Smooth muscle cell (in vitro differentiated cells): ENCODE data around the gene SLC9B1. TPM values are rescaled to one million over a fixed set of nuclear protein-coding genes. Genes with fewer than 3 reads are reported as not detected.

ENCODE experiments used
- DNase-seq: peaks from one replicate; lab custom pipeline; 2025; ENCODE audit not compliant: unreplicated experiment; lab: John Stamatoyannopoulos, UW
- H2AFZ ChIP-seq: fragments of 200-600 bp; sonication (generic); 2 replicates; pipeline ENCODE4 v1.6.0; 2016; ENCODE audit warnings: antibody characterized with exemption, low read depth, mild to moderate bottlenecking
- H3F3A ChIP-seq: fragments of 200-600 bp; sonication (generic); 2 replicates; pipeline ENCODE4 v1.6.0; 2017; ENCODE audit warnings: antibody characterized with exemption, low read depth
- H3K27ac ChIP-seq: fragments of 200-600 bp; sonication (generic); 2 replicates; pipeline ENCODE4 v1.5.1; 2016; ENCODE audit warnings: low read depth, mild to moderate bottlenecking
- H3K27me3 ChIP-seq: fragments of 200-600 bp; sonication (generic); 2 replicates; pipeline ENCODE4 v1.6.1; 2016; ENCODE audit warnings: low read depth, mild to moderate bottlenecking
- H3K36me3 ChIP-seq: fragments of 200-600 bp; sonication (generic); 2 replicates; pipeline ENCODE4 v1.5.1; 2016; ENCODE audit warnings: low read depth
- H3K4me1 ChIP-seq: fragments of 200-600 bp; sonication (generic); 2 replicates; pipeline ENCODE4 v1.5.1; 2016; ENCODE audit warnings: low read depth
- H3K4me2 ChIP-seq: fragments of 200-600 bp; sonication (generic); 2 replicates; pipeline ENCODE4 v1.6.0; 2016; ENCODE audit warnings: mild to moderate bottlenecking
- H3K4me3 ChIP-seq: fragments of 200-600 bp; sonication (generic); 2 replicates; pipeline ENCODE4 v1.5.1; 2016; ENCODE audit warnings: mild to moderate bottlenecking
- H3K79me2 ChIP-seq: fragments of 200-600 bp; sonication (generic); 2 replicates; pipeline ENCODE4 v1.6.0; 2016; ENCODE audit warnings: low read depth, mild to moderate bottlenecking
- H3K9ac ChIP-seq: fragments of 200-600 bp; sonication (generic); 2 replicates; pipeline ENCODE4 v1.6.0; 2016; ENCODE audit warnings: low read depth
- H3K9me3 ChIP-seq: fragments of 200-600 bp; sonication (generic); replicated peaks from 2 replicates; pipeline ENCODE4 v1.5.1; 2016; ENCODE audit warnings: low read depth
- H4K20me1 ChIP-seq: fragments of 200-600 bp; sonication (generic); 2 replicates; pipeline ENCODE4 v1.6.0; 2016; ENCODE audit warnings: low read depth
- CTCF ChIP-seq: fragments of 200-600 bp; sonication (generic); IDR thresholded peaks from 2 replicates; pipeline ENCODE4 v1.5.1; 2017; ENCODE audit warnings: borderline replicate concordance, mild to moderate bottlenecking, antibody characterized with exemption; ENCODE audit not compliant: insufficient read depth, poor library complexity, severe bottlenecking
- WGBS: methylation state at CpG from one replicate; pipeline ENCODE4 v1.1.7; 2016; ENCODE audit warnings: low lambda C conversion rate; 5-methylcytosine and 5-hydroxymethylcytosine counted together
- polyA plus RNA-seq: library from polyadenylated mRNA; unstranded; fragments of >200 nt; fragmentation: Nextera tagmentation; extraction: Ambion mirVana; gene quantifications from 2 replicates; pipeline ENCODE4 v1.2.1, GENCODE V29; 2016
- total RNA-seq: library from RNA; depleted of rRNA; stranded (reverse); fragments of >200 nt; gene quantifications from 2 replicates; pipeline ENCODE4 v1.2.3, GENCODE V29; 2014

The SLC9B1 gene
- total and polyA plus RNA-seq, 2 experiments from 2014 or later = not detected

DNA sequence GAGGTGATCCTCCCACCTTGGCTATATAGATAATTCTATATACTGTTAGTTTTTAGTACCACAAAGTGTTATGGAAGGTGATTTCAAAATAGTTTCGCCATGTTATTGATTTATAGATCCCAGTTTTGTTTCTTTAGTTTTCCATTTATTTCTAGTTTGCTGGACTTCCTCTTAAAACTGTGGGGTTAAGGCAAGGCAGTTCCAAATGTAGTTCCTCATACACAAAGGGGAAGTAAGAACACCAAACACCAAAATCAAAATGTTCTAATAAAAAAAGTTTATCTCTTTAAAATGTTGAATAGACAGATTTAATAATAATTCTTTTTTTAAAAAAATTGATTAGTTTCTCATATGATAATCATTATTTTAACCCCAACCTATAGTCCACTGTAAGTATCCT lies 157.5 kb downstream of the SLC9B1 start:
- no peak overlapping the region for H3K4me2 ChIP-seq
- H3K27ac ChIP-seq = no peak overlapping the region
- H3K9me3 ChIP-seq = no peaks in the 10 kb centered on the region
- WGBS = 100% methylated on average over 1 of the region's 1 CpG
- no peak overlapping the region for H2AFZ ChIP-seq
- H3K9ac ChIP-seq = no peak overlapping the region
- no peak overlapping the region for H3K4me3 ChIP-seq
- no peaks in the 10 kb centered on the region for H3K36me3 ChIP-seq
- H3K4me1 ChIP-seq = no peaks in the 10 kb centered on the region
- H3K79me2 ChIP-seq = peaks cover 18% of the 10 kb centered on the region
- no peaks in the 10 kb centered on the region for H3K27me3 ChIP-seq
- no peaks in the 10 kb centered on the region for H3F3A ChIP-seq
- no peak for TF ChIP-seq CTCF
- no peaks in the 10 kb centered on the region for H4K20me1 ChIP-seq
- no peak for DNase-seq

GRCh38 chr4:102860611-102861324 lies 158.7 kb downstream of the SLC9B1 start:
- no peak for TF ChIP-seq CTCF
- no peaks in the 10 kb centered on the region for H3K27me3 ChIP-seq
- no peak overlapping the region for H2AFZ ChIP-seq
- no peak overlapping the region for H3K4me3 ChIP-seq
- no peak overlapping the region for H3K4me2 ChIP-seq
- H3F3A ChIP-seq = no peaks in the 10 kb centered on the region
- no peaks in the 10 kb centered on the region for H4K20me1 ChIP-seq
- no peak for DNase-seq
- H3K9me3 ChIP-seq = no peaks in the 10 kb centered on the region
- WGBS = 98% methylated on average over 2 of the region's 2 CpGs
- no peaks in the 10 kb centered on the region for H3K4me1 ChIP-seq
- H3K9ac ChIP-seq = no peak overlapping the region
- H3K27ac ChIP-seq = no peak overlapping the region
- H3K36me3 ChIP-seq = no peaks in the 10 kb centered on the region
- peaks cover 7% of the 10 kb centered on the region for H3K79me2 ChIP-seq

GRCh38 chr4:102858828-102859464 lies 160.6 kb downstream of the SLC9B1 start:
- DNase-seq = no peak
- Histone ChIP-seq H3K36me3 (no peaks in the 10 kb centered on the region), H2AFZ (no peak overlapping the region), H3K4me3 (no peak overlapping the region), H3K9me3 (no peaks in the 10 kb centered on the region), H3K79me2 (peaks cover 7% of the 10 kb centered on the region), H3K4me1 (no peaks in the 10 kb centered on the region), H3K4me2 (no peak overlapping the region), H3F3A (no peaks in the 10 kb centered on the region), H3K27me3 (no peaks in the 10 kb centered on the region), H3K9ac (no peak overlapping the region), H3K27ac (no peak overlapping the region), H4K20me1 (no peaks in the 10 kb centered on the region)
- no peak for TF ChIP-seq CTCF
- WGBS = 95% methylated on average over 2 of the region's 2 CpGs

Other genes starting within 250 kb of the SLC9B1 start
- gene UBE2D3, start 192.2 kb downstream of the SLC9B1 start, total RNA-seq = 680 and 703 TPM in 2 replicates
- gene UBE2D3, start 192.2 kb downstream of the SLC9B1 start, polyA plus RNA-seq = 305 and 322 TPM in 2 replicates
- gene CISD2, start 150.7 kb downstream of the SLC9B1 start, total RNA-seq = 38.5 and 57.6 TPM in 2 replicates
- 65.7 and 69.3 TPM in 2 replicates for gene CISD2, start 150.7 kb downstream of the SLC9B1 start, polyA plus RNA-seq
- gene SLC9B2, start 57.1 kb upstream of the SLC9B1 start, total RNA-seq = 6.0 and 11.2 TPM in 2 replicates
- gene SLC9B2, start 57.1 kb upstream of the SLC9B1 start, polyA plus RNA-seq = 4.5 and 6.0 TPM in 2 replicates
- 93.7 and 96.2 TPM in 2 replicates for gene BDH2, start 80.1 kb upstream of the SLC9B1 start, total RNA-seq
- 70.5 and 84.3 TPM in 2 replicates for gene BDH2, start 80.1 kb upstream of the SLC9B1 start, polyA plus RNA-seq
- gene CENPE, start 178.6 kb upstream of the SLC9B1 start, total RNA-seq = 5.6 and 6.9 TPM in 2 replicates
- gene CENPE, start 178.6 kb upstream of the SLC9B1 start, polyA plus RNA-seq = 2.4 and 4.6 TPM in 2 replicates